Breast epithelium (tissue), 4 donors: Measurements from ENCODE around the gene DAB2IP. TPM values are rescaled to one million over a fixed set of nuclear protein-coding genes. Genes with fewer than 3 reads are reported as not detected.
"Not testable (repeated sequence)": the region's sequence is repeated elsewhere in the genome, so short reads cannot be mapped to it uniquely, and the experiment has no call there.

Source experiments
- DNase-seq, 2 donors: peaks; one replicate each; pipeline ENCODE4 v3.0.0-alpha.2; 2019; ENCODE audit warnings: low spot score in 2 of 2
- H3K27ac ChIP-seq, 2 donors: fragments of 200-600 bp; sonication (generic) in 1 of 2; one replicate each; pipeline ENCODE4 v1.5.1; 2016 to 2019; ENCODE audit warnings: mild to moderate bottlenecking in 1 of 2
- H3K27me3 ChIP-seq, 2 donors: fragments of 200-600 bp; sonication (generic) in 1 of 2; one replicate each; pipeline versions ENCODE4 v1.5.1 to v1.6.0; 2017 to 2019; ENCODE audit warnings: control low read depth in 1 of 2, mild to moderate bottlenecking in 1 of 2
- H3K36me3 ChIP-seq: fragments of 200-600 bp; one replicate; pipeline ENCODE4 v1.5.1; 2019
- H3K4me1 ChIP-seq, 2 donors: fragments of 200-600 bp; sonication (generic); one replicate each; pipeline ENCODE4 v1.5.1; 2016 to 2019; ENCODE audit warnings: control low read depth in 1 of 2
- H3K4me3 ChIP-seq, 3 donors: fragments of 200-600 bp; sonication (generic); 1 replicate in 2 of 3; 2 replicates in 1 of 3; pipeline ENCODE4 v1.5.1; 2016 to 2019; ENCODE audit warnings: mild to moderate bottlenecking in 3 of 3, moderate library complexity in 2 of 3
- H3K9me3 ChIP-seq, 2 donors: fragments of 200-600 bp; sonication (generic) in 1 of 2; one replicate each; pipeline ENCODE4 v1.5.1; 2016 to 2019; ENCODE audit warnings: control low read depth in 1 of 2
- CTCF ChIP-seq, 3 donors: fragments of 450-650 bp; IDR thresholded peaks; one replicate each; pipeline ENCODE4 v1.5.1; 2016 to 2017; ENCODE audit warnings: antibody characterized with exemption in 3 of 3, mild to moderate bottlenecking in 3 of 3, moderate library complexity in 3 of 3
- POLR2A ChIP-seq: fragments of 450-650 bp; IDR thresholded peaks from one replicate; pipeline ENCODE4 v1.6.1; 2016; ENCODE audit warnings: antibody characterized with exemption, mild to moderate bottlenecking, moderate library complexity
- POLR2AphosphoS5 ChIP-seq, 3 donors: sonication (generic); formaldehyde crosslinking; IDR thresholded peaks; one replicate each; pipeline ENCODE4 v1.6.1; 2017; ENCODE audit warnings: antibody characterized with exemption in 3 of 3
- intact Hi-C: fragments of 100-400 bp; cut with DNase I; formaldehyde crosslinking; loops from one replicate; pipeline ENCODE4 v1.15.1; 2023; ENCODE audit warnings: low total_unique reads
- total RNA-seq, 3 donors: library from RNA; depleted of rRNA; stranded (reverse); fragments of >200 nt; gene quantifications; one replicate each; pipeline ENCODE4 v1.1.0, GENCODE V29; 2016

Gene DAB2IP
- total RNA-seq, 3 donors from 2014 or later: 16.0 to 56.0 (median 55.8) TPM

GRCh38 chr9:121640076-121640475 lies 11.4 kb upstream of the DAB2IP start:
- no peak overlapping the region for H3K4me3 ChIP-seq
- intact Hi-C loops: no loop called here
- TF ChIP-seq POLR2A (no peak), CTCF (IDR thresholded peaks at IDR 0.05) (peak in 1 of 3 donors; percentile 40)
- no peaks in the 10 kb centered on the region for H3K9me3 ChIP-seq
- DNase-seq: no peak
- H3K27ac ChIP-seq: peak overlapping the region in 1 of 2 donors; percentile 71
- H3K27me3 ChIP-seq: no peaks in the 10 kb centered on the region
- H3K36me3 ChIP-seq: no peaks in the 10 kb centered on the region
- no peaks in the 10 kb centered on the region for H3K4me1 ChIP-seq

GRCh38 chr9:121640491-121641223 lies 10.8 kb upstream of the DAB2IP start:
- H3K4me1 ChIP-seq: no peaks in the 10 kb centered on the region
- H3K27ac ChIP-seq: peak overlapping the region in 1 of 2 donors; percentile 71
- no peak for DNase-seq
- no peaks in the 10 kb centered on the region for H3K36me3 ChIP-seq
- H3K9me3 ChIP-seq: no peaks in the 10 kb centered on the region
- H3K27me3 ChIP-seq: no peaks in the 10 kb centered on the region
- no peak overlapping the region for H3K4me3 ChIP-seq
- no peak for TF ChIP-seq CTCF (IDR thresholded peaks at IDR 0.05)
- no peak for TF ChIP-seq POLR2AphosphoS5 (IDR thresholded peaks at IDR 0.05)
- TF ChIP-seq POLR2A: no peak
- intact Hi-C loops: no loop called here

- Histone ChIP-seq H3K27ac (no peak overlapping the region), H3K4me3 (no peak overlapping the region), H3K36me3 (no peaks in the 10 kb centered on the region), H3K4me1 (no peaks in the 10 kb centered on the region), H3K9me3 (no peaks in the 10 kb centered on the region), H3K27me3 (no peaks in the 10 kb centered on the region)
- intact Hi-C loops: no loop called here
- no peak for DNase-seq
- TF ChIP-seq POLR2A (no peak), POLR2AphosphoS5 (IDR thresholded peaks at IDR 0.05) (no peak), CTCF (IDR thresholded peaks at IDR 0.05) (no peak)
Observed at GRCh38 chr9:121641224-121641611, 10.2 kb upstream of the DAB2IP start.

- H3K27me3 ChIP-seq: no peaks in the 10 kb centered on the region
- H3K9me3 ChIP-seq: no peaks in the 10 kb centered on the region
- DNase-seq: no peak
- H3K36me3 ChIP-seq: no peaks in the 10 kb centered on the region
- H3K4me1 ChIP-seq: no peaks in the 10 kb centered on the region
- no peak overlapping the region for H3K27ac ChIP-seq
- no peak overlapping the region for H3K4me3 ChIP-seq
- intact Hi-C loops: no loop called here
- no peak for TF ChIP-seq POLR2A
- no peak for TF ChIP-seq CTCF (IDR thresholded peaks at IDR 0.05)
- no peak for TF ChIP-seq POLR2AphosphoS5 (IDR thresholded peaks at IDR 0.05)
Observed at GRCh38 chr9:121642758-121643157, 8.7 kb upstream of the DAB2IP start.

GRCh38 chr9:121643473-121643872 lies 8.0 kb upstream of the DAB2IP start:
- no peak overlapping the region for H3K4me3 ChIP-seq
- no peaks in the 10 kb centered on the region for H3K9me3 ChIP-seq
- H3K27ac ChIP-seq: no peak overlapping the region
- no peak for TF ChIP-seq POLR2AphosphoS5 (IDR thresholded peaks at IDR 0.05)
- no peaks in the 10 kb centered on the region for H3K27me3 ChIP-seq
- no peaks in the 10 kb centered on the region for H3K4me1 ChIP-seq
- no peak for DNase-seq
- no peaks in the 10 kb centered on the region for H3K36me3 ChIP-seq
- intact Hi-C loops: no loop called here

- H3K27me3 ChIP-seq, intact Hi-C loops, DNase-seq, H3K4me3 ChIP-seq, H3K9me3 ChIP-seq, H3K4me1 ChIP-seq, H3K27ac ChIP-seq, H3K36me3 ChIP-seq: not testable (repeated sequence)
Observed at GRCh38 chr9:121644040-121644439, 7.4 kb upstream of the DAB2IP start.
